Liver (tissue), 3 donors: ENCODE data around the gene TNFSF4.

ENCODE experiments used
- HNF4G ChIP-seq: IDR thresholded peaks from 2 replicates; pipeline ENCODE4 v1.6.1; 2016; ENCODE audit warnings: antibody characterized with exemption
- RAD21 ChIP-seq, 2 donors: IDR thresholded peaks; 2 replicates each; pipeline ENCODE4 v1.6.1; 2016; ENCODE audit warnings: antibody characterized with exemption in 2 of 2, mild to moderate bottlenecking in 2 of 2
- YY1 ChIP-seq: IDR thresholded peaks from 2 replicates; pipeline ENCODE4 v1.6.1; 2016; ENCODE audit warnings: antibody characterized with exemption, mild to moderate bottlenecking
- TF ChIP-seq, protein P1 (sequence below): fragments of 150-350 bp; IDR thresholded peaks from 2 replicates; pipeline ENCODE4 v1.5.1; 2017; ENCODE audit warnings: improper control_type of control experiment, low read depth, low read length; ENCODE audit not compliant: missing input control
- TF ChIP-seq, protein P2 (sequence below): IDR thresholded peaks from 2 replicates; pipeline ENCODE4 v1.6.1; 2016; ENCODE audit warnings: antibody characterized with exemption, mild to moderate bottlenecking
- TF ChIP-seq, protein P3 (sequence below): IDR thresholded peaks from 2 replicates; pipeline ENCODE4 v1.6.1; 2016; ENCODE audit warnings: antibody characterized with exemption
- TF ChIP-seq, protein P4 (sequence below): IDR thresholded peaks from 2 replicates; pipeline ENCODE4 v1.6.1; 2016; ENCODE audit warnings: antibody characterized with exemption
- donor health status: healthy.
- donor health status: healthy.

DNA sequence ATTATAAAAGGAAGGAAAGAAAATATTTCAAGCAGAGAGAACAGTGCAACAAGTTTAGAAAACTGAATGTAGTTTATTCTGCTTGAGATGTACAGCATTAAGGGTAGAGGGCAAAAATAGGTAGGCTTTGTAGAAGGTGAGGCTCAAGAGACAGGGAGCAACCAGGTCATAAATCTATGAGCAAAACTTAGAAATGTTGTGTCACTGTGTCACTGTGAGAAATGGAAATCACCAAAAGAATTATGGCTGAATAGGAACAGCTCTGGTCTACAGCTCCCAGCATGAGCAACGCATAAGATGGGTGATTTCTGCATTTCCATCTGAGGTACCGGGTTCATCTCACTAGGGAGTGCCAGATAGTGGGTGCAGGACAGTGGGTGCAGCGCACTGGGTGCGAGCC lies 53.6 kb downstream of the TNFSF4 start:
- TF ChIP-seq, protein P1, sequence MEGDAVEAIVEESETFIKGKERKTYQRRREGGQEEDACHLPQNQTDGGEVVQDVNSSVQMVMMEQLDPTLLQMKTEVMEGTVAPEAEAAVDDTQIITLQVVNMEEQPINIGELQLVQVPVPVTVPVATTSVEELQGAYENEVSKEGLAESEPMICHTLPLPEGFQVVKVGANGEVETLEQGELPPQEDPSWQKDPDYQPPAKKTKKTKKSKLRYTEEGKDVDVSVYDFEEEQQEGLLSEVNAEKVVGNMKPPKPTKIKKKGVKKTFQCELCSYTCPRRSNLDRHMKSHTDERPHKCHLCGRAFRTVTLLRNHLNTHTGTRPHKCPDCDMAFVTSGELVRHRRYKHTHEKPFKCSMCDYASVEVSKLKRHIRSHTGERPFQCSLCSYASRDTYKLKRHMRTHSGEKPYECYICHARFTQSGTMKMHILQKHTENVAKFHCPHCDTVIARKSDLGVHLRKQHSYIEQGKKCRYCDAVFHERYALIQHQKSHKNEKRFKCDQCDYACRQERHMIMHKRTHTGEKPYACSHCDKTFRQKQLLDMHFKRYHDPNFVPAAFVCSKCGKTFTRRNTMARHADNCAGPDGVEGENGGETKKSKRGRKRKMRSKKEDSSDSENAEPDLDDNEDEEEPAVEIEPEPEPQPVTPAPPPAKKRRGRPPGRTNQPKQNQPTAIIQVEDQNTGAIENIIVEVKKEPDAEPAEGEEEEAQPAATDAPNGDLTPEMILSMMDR = no peak
- TF ChIP-seq, protein P2, sequence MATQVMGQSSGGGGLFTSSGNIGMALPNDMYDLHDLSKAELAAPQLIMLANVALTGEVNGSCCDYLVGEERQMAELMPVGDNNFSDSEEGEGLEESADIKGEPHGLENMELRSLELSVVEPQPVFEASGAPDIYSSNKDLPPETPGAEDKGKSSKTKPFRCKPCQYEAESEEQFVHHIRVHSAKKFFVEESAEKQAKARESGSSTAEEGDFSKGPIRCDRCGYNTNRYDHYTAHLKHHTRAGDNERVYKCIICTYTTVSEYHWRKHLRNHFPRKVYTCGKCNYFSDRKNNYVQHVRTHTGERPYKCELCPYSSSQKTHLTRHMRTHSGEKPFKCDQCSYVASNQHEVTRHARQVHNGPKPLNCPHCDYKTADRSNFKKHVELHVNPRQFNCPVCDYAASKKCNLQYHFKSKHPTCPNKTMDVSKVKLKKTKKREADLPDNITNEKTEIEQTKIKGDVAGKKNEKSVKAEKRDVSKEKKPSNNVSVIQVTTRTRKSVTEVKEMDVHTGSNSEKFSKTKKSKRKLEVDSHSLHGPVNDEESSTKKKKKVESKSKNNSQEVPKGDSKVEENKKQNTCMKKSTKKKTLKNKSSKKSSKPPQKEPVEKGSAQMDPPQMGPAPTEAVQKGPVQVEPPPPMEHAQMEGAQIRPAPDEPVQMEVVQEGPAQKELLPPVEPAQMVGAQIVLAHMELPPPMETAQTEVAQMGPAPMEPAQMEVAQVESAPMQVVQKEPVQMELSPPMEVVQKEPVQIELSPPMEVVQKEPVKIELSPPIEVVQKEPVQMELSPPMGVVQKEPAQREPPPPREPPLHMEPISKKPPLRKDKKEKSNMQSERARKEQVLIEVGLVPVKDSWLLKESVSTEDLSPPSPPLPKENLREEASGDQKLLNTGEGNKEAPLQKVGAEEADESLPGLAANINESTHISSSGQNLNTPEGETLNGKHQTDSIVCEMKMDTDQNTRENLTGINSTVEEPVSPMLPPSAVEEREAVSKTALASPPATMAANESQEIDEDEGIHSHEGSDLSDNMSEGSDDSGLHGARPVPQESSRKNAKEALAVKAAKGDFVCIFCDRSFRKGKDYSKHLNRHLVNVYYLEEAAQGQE = no peak
- TF ChIP-seq, protein P3, sequence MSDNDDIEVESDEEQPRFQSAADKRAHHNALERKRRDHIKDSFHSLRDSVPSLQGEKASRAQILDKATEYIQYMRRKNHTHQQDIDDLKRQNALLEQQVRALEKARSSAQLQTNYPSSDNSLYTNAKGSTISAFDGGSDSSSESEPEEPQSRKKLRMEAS = no peak
- TF ChIP-seq YY1 = no peak
- TF ChIP-seq HNF4G = no peak
- TF ChIP-seq, protein P4, sequence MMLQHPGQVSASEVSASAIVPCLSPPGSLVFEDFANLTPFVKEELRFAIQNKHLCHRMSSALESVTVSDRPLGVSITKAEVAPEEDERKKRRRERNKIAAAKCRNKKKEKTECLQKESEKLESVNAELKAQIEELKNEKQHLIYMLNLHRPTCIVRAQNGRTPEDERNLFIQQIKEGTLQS = no peak
- TF ChIP-seq RAD21 (IDR thresholded peaks at IDR 0.05) = no peak
